Right hindlimb (tissue), 1 donor: ENCODE measurements around the gene NAGA.
"Not testable (repeated sequence)": the region's sequence is repeated elsewhere in the genome, so short reads cannot be mapped to it uniquely, and the experiment has no call there.

Experiments
- DNase-seq: peaks from one replicate; pipeline ENCODE4 v3.0.0-alpha.2; 2018

Gene NAGA

GRCh38 chr22:42070517-42071422 is at the start of gene NAGA:
TSS of gene NAGA (minus strand) at chr22:42070812. CDS start at chr22:42070297, 515 bp downstream.
- peak; percentile 97 for DNase-seq

- DNase-seq, result no peak
Observed at GRCh38 chr22:42116848-42117424, 46.3 kb upstream of the NAGA start.

- DNase-seq, result not testable (repeated sequence)
Observed at GRCh38 chr22:42115420-42115830, 44.8 kb upstream of the NAGA start.

- DNase-seq, result no peak
Observed at GRCh38 chr22:42114721-42115120, 44.1 kb upstream of the NAGA start.

- DNase-seq, result not testable (repeated sequence)
Observed at GRCh38 chr22:42112793-42113192, 42.2 kb upstream of the NAGA start.

GRCh38 chr22:42111798-42112197 is 41.2 kb upstream of the NAGA start:
- no peak for DNase-seq

- DNase-seq, result no peak
Observed at GRCh38 chr22:42108848-42109247, 38.2 kb upstream of the NAGA start.

GRCh38 chr22:42104332-42104860 is 33.8 kb upstream of the NAGA start:
- DNase-seq, result not testable (repeated sequence)

- DNase-seq, result no peak
Observed at GRCh38 chr22:42101199-42101598, 30.6 kb upstream of the NAGA start.

GRCh38 chr22:42091455-42091782 is 20.8 kb upstream of the NAGA start:
- DNase-seq, result no peak

GRCh38 chr22:42090596-42091454 is 20.2 kb upstream of the NAGA start, which contains the start of gene NDUFA6:
TSS of gene NDUFA6 (minus strand) at chr22:42090772. CDS start at chr22:42090744, 28 bp downstream.
- peak; percentile 99 for DNase-seq

GRCh38 chr22:42086051-42086450 is 15.4 kb upstream of the NAGA start:
- DNase-seq, result no peak

GRCh38 chr22:42084874-42085273 is 14.3 kb upstream of the NAGA start:
- DNase-seq, result no peak

GRCh38 chr22:42083119-42083518 is 12.5 kb upstream of the NAGA start:
- DNase-seq, result no peak

- DNase-seq, result peak; percentile 51
Observed at GRCh38 chr22:42080287-42080686, 9.7 kb upstream of the NAGA start.

- DNase-seq, result peak; percentile 99
Observed at GRCh38 chr22:42079319-42080251, 9.0 kb upstream of the NAGA start, which contains the start of gene SMDT1. TSS of gene SMDT1 (plus strand) at chr22:42079700. CDS start at chr22:42079769, 69 bp downstream.

GRCh38 chr22:42078469-42079318 is 8.1 kb upstream of the NAGA start:
- DNase-seq, result no peak

GRCh38 chr22:42077486-42078125 is 7.0 kb upstream of the NAGA start:
- DNase-seq, result no peak

GRCh38 chr22:42076764-42077485 is 6.3 kb upstream of the NAGA start:
- no peak for DNase-seq
